HK-2 (cell line): Measurements from ENCODE around the gene ZBTB20.
"Not testable (repeated sequence)": the region's sequence is repeated elsewhere in the genome, so short reads cannot be mapped to it uniquely, and the experiment has no call there.

Source experiments
- DNase-seq: peaks from one replicate; pipeline ENCODE4 v3.0.0-alpha.2; 2018; ENCODE audit not compliant: unreplicated experiment

Gene ZBTB20

GRCh38 chr3:114714957-114715460, 432.1 kb downstream of the ZBTB20 start:
- DNase-seq = no peak

DNA sequence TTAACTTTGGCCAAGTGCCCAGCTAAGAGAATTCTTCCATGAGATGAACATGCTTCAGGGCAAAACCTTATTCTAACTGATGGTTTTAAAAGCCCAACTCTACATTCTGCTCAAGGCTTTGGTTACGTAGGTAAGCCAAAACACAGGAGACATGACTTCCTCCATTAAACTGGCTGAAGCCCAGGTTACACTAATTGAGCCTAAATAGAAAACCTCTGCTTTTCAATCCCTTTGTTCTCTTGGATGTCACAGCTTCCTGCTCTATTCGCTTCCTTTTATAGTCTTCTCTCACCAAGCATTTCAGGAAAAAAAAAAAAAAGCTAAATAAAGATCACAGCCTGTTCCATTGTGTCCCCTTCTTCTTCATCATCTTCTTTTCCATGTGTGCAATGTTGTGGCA, 432.9 kb downstream of the ZBTB20 start:
- no peak for DNase-seq

- DNase-seq = no peak
Measured at GRCh38 chr3:114712728-114713492, 434.2 kb downstream of the ZBTB20 start.

- peak; percentile 11 for DNase-seq
Measured at GRCh38 chr3:114711321-114711886, 435.7 kb downstream of the ZBTB20 start.

- no peak for DNase-seq
Measured at GRCh38 chr3:114709102-114709501, 438.0 kb downstream of the ZBTB20 start.

GRCh38 chr3:114707252-114707860, 439.7 kb downstream of the ZBTB20 start:
- no peak for DNase-seq

- DNase-seq = peak; percentile 21
Measured at GRCh38 chr3:114706591-114707232, 440.4 kb downstream of the ZBTB20 start.

DNA sequence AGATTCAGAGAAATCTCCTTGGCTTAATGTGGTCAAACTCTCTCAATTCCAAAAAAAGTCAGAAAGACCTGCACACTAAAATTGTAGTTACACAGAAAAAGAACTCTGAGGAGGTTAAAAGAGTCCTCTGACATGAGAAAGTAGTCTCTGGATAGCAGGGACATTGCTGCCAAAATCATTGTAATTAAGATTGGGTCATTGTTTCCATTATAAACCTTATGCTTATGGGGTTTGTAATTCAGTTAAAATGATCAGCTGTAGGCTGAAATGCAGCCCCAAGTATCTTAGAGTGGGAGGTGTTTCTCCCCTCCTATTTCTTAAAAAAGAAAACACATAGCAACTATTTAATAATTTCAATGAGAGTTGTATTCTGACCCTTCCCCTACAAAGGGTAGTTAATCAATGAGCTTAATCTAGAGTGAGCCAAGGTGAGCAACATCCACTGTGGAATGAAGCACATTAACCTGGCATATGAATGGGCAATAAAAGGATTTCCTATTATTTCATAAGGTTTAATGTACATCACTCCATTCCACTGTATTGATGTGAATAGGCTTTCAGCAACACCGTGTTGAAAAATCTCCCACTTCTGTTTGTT, 446.4 kb downstream of the ZBTB20 start:
- DNase-seq = no peak

DNA sequence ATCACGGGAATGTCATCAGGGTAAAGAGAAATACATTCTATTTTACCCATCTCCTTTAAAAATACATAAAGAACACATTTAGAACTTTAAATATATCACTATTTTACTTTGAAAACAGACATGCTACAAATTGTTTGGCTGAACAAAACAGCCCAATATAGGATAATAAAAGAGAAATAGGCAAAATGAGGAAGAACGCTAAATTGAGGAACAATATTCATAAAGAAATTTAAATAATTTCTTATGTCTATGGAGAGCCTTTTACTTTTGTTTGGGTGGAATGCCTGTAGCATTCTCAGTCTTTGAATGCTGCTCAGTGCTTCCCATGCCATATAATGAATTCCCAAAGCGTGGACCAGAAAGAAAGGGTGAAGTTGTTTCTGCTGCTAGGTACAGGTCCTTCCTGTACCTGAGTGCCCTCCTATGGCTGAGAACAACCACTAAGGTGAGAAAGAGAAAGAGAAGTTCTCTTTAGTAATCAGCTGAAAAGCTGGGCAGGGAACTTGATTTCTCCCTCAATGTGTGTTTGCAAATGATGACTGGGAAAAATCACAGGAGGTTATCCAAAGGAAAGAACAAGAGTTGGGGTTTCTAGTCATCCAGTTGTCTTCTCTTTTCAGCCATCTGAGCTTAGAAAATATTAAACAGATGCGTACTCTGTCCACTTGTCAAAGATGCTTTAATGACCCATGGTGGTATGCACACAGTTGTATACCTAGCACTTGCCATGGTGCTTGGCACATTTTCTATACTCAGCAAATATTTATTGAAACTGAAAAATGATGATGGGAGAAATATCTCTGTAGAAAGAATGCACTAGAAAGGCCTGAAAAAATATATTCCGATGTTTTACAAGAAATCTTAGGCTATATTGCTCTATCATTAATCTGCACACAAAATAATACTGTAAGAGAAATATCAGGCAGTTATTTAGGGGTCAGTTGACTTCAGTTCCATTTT, 448.7 kb downstream of the ZBTB20 start:
- no peak for DNase-seq

- no peak for DNase-seq
Measured at GRCh38 chr3:114697401-114697800, 449.7 kb downstream of the ZBTB20 start.

DNA sequence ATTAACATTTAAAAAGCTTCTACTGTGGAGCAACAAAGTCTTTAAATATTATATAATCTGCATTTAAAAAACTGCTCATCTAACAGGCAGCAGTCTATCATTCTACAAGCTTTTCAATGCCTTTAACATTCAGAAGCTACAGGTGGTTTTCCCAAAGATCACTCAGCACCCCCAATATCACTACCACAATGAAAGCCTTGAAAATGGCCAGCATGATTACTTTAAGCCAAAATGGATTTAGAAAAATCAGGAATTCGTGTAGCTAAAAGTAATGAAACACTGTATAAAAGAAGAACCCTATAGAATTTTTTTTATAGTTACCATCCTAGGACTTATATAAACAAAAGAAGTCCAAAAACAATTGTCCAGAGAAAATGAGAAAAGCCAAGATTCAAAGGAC, 452.8 kb downstream of the ZBTB20 start:
- DNase-seq = no peak

DNA sequence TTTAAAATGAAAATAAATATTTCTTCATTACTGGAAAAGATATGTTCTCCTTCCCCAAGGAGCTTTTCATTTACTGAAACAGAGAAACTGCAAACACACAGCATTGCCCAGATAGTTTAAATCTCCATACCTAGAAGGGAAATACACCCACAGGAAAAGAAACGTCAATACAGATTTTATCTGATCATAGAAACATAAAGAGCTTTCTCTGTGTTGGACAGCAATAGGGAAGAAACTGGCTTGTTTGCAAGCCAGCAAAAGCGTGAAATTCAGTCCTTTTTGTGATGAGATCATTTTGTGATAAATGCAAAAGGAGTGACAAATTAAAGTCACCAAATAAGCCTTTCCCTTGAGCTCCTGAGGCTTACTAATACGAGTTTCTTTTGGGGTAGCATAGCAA, 455.2 kb downstream of the ZBTB20 start:
- no peak for DNase-seq

DNA sequence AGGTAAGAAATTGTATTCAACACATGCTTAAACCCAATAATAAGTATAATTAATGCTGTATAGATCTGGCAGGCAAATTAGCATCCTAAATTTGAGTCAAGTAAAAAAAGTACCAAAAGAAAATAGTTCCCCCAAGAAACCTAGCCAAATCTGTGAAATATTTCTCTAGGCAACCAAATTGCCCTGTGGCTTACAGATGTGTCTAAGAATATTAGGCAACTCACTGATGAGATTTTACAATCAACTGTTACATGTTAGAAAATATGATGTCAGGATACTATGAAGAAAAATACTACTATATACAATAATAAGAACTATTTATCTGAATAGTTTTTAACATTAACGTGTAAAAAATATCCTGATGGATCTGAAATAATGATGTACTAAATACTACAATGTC, 456.2 kb downstream of the ZBTB20 start:
- DNase-seq = no peak

GRCh38 chr3:114687151-114687550, 459.9 kb downstream of the ZBTB20 start:
- no peak for DNase-seq

GRCh38 chr3:114686621-114687020, 460.5 kb downstream of the ZBTB20 start:
- no peak for DNase-seq

- DNase-seq = no peak
Measured at GRCh38 chr3:114685161-114685560, 461.9 kb downstream of the ZBTB20 start.

DNA sequence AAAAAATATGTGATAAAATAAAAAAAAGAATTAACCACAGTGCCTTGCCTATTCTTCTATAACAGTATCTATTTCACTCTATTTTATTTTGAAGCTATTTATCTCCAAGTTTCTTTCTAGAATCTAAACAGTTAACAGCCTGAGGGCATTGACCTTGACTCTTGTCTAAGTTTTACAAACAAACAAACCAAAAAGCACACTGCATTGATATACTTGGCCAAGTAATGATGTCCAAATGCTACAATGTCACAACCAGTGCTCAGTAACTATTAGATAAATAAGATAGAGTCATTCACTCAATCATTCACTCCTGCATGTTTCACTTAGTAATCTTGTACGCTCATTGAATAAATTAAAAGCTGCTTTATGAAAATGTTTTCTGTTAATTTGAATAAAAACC, 466.8 kb downstream of the ZBTB20 start:
- no peak for DNase-seq

DNA sequence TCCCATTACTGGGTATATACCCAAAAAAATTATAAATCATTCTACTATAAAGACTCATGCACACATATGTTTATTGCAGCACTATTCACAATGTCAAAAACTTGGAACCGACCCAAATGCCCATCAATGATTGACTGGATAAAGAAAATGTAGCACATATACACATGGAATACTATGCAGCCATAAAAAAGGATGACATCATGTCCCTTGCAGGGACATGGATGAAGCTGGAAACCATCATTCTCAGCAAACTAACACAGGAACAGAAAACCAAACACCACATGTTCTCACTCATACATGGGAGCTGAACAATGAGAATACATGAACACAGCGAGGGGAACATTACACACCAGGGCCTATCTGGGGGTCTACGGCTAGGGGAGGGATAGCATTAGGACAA, 467.3 kb downstream of the ZBTB20 start:
- not testable (repeated sequence) for DNase-seq

DNA sequence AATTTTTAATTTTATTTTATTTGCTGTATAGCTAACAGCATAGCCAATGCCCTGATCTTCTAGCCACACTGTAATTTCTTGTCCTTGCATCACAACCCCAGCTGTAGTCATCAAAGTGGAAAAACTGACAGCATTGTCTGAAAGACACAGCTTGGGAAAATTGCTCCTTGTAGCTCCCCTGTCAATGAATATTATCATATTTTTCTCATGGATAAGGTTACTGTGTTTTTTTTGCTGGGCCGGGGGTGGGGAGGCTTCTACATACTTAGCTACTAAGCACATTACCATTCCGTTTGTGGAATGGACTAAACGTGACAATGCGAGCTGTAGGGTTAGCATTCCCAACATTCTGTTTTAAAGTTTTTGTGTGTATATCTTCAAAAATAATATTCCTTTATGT, 472.0 kb downstream of the ZBTB20 start:
- no peak for DNase-seq

DNA sequence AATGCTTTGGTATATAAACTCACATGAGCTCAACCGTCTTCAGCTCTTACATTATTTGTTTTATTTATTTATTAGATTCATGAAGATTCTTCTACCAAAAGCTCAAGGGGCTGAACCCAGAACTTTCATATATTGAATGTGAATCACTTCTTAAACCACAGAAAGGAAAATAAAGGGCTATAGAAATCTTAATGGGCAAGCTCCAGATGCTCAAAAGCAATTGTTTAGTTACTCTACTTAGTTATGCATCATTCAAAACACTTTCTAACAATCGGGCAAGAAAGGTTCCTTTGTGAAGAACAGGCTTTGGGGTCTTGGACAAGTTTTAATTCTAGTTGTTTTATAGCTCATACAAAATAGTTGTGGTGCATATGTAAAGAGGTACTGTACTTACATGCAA, 473.1 kb downstream of the ZBTB20 start:
- DNase-seq = no peak

- no peak for DNase-seq
Measured at GRCh38 chr3:114673481-114673880, 473.6 kb downstream of the ZBTB20 start.
